GM23248 (cell line): ENCODE measurements around the gene INTS6L.
"Not testable (repeated sequence)": the region's sequence is repeated elsewhere in the genome, so short reads cannot be mapped to it uniquely, and the experiment has no call there.

Source experiments
- EZH2 ChIP-seq: fragments of 200-600 bp; sonication (generic); IDR thresholded peaks from 2 replicates; pipeline ENCODE4 v1.6.1; 2018; ENCODE audit warnings: antibody characterized with exemption, mild to moderate bottlenecking; ENCODE audit not compliant: insufficient read depth, poor library complexity, severe bottlenecking
- EZH2phosphoT487 ChIP-seq: fragments of 200-600 bp; sonication (generic); IDR thresholded peaks from 2 replicates; pipeline ENCODE4 v1.6.1; 2018; ENCODE audit warnings: antibody characterized with exemption, moderate library complexity, mild to moderate bottlenecking, low read depth; ENCODE audit not compliant: insufficient read depth

- TF ChIP-seq EZH2, EZH2phosphoT487: not testable (repeated sequence)
These were observed 104.1 kb downstream of the INTS6L start for GRCh38 chrX:135624408-135625204.
